Brain microvascular endothelial cell (primary cell): ENCODE measurements around the gene LYPD6B.

ENCODE experiments used
- DNase-seq: peaks from one replicate; pipeline ENCODE4 v3.0.0-alpha.2; 2020
- H3K27ac ChIP-seq: fragments of 250-450 bp; sonication (Bioruptor Pico); 2 replicates; pipeline ENCODE4 v1.5.1; 2020; ENCODE audit warnings: mild to moderate bottlenecking, moderate library complexity
- H3K27me3 ChIP-seq: fragments of 250-450 bp; sonication (Bioruptor Pico); replicated peaks from 2 replicates; pipeline ENCODE4 v1.5.1; 2020; ENCODE audit warnings: mild to moderate bottlenecking
- H3K36me3 ChIP-seq: fragments of 250-450 bp; sonication (Bioruptor Pico); replicated peaks from 2 replicates; pipeline ENCODE4 v1.5.1; 2020; ENCODE audit warnings: mild to moderate bottlenecking
- H3K4me3 ChIP-seq: 2 replicates; pipeline ENCODE4 v1.5.1; 2011; ENCODE audit warnings: low read depth, mild to moderate bottlenecking, control low read depth, low read length, moderate library complexity
- CTCF ChIP-seq: IDR thresholded peaks from 2 replicates; pipeline ENCODE4 v1.5.1; 2011; ENCODE audit warnings: low read depth, mild to moderate bottlenecking, moderate library complexity, low read length, control low read depth, inconsistent platforms; ENCODE audit errors: missing control alignments
- in situ Hi-C: cut with HindIII; loops from 2 replicates; pipeline ENCODE4 v1.10.0; 2017; ENCODE audit warnings: low sequenced_read_pairs, low pct_ligation_motif_present

LYPD6B gene, protein sequence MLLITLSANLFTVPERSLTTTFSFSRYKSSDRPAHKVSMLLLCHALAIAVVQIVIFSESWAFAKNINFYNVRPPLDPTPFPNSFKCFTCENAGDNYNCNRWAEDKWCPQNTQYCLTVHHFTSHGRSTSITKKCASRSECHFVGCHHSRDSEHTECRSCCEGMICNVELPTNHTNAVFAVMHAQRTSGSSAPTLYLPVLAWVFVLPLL

DNA sequence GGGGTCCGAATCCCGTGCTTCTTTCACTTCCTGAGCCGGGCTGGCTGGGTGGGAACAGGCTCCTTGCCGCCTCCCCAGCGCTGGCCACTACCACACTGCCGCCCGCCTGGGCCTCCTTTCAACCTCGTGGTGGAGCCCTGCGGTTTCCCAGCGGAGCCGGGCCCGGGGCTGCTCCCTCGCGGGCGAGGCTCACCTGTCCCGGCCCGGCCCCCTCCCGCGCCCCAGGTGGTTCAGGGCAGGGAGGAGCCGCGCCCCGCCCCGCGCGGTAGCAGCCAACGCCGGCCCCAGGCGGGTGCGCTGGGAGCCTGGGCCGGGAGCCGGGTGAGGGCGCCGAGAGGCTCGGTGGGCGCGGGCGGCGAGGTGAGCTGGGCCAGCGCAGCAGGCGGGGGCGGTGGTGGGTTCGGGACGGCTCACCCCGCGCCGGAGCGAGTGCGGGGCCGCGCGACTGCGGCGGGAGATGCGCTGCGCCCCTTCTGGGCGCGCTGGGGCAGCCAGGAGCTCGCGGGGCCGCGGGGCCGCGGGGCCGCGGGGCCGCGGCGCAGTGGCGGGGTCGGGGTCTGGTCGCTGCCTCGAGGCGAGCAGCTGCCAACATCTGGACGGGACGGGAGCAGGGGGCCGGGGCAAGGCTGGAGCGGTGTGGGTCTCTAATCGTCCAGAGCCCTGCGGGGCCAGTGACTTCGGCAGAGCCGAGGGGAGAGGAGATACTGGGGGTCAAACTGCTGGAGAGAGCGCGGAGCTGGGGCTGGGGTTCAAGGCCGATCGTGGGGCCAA, at the start of gene LYPD6B:
TSS of gene LYPD6B (plus strand) at position 258 of the 771 bp plus-strand sequence. CDS start 92,250 bp downstream, outside the sequence.
- in situ Hi-C loops: no loop called here
- TF ChIP-seq CTCF: no peak
- peaks cover 19% of the 10 kb centered on the region for H3K27me3 ChIP-seq

DNA sequence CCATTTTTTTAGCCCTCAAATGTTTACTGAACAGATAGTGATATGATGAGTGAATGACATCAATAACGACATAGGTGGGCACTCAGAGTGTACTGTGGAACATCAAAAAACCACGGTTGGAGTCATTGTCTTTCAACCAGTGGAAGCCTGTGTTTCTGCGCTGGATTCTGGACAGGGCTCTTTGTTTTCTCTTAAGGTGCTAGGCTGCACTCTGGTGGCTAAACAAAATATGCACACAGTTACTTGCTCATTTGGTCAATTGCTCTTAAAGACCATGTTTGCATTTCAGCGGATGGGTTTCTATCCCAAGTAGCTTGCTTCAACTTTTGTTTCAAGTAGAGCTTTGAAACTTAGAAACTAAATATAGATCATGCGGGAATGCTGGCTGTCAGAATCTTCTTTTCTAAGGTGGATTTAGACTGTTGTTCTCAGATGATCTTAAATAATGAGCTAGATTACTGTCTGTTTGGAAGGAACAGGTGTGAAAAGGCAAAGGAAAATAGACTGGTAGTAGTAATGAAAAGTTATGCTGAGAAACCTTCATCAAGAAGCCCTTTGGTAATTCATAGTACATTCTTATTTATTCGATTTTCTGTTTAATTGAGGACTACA, 48.5 kb upstream of the LYPD6B start:
- DNase-seq: peak; percentile 78

More for the DNA sequence above, at the start of gene LYPD6B:
- Histone ChIP-seq H3K4me3 (peak within 1 kb of the TSS; percentile 30), H3K27ac (no peak within 1 kb of the TSS), H3K36me3 (no peaks in the 10 kb centered on the region)
- no peak for DNase-seq

GRCh38 chr2:148990968-148991367, 47.5 kb upstream of the LYPD6B start:
- in situ Hi-C loops: loop anchor here (25.0 kb wide), 1 partner anchor 1004 kb away; no protein-coding TSS in a partner anchor

More for the DNA sequence above, 48.5 kb upstream of the LYPD6B start:
- Histone ChIP-seq H3K36me3 (no peaks in the 10 kb centered on the region), H3K4me3 (no peak overlapping the region), H3K27me3 (no peaks in the 10 kb centered on the region), H3K27ac (no peak overlapping the region)
- in situ Hi-C loops: loop anchor here (25.0 kb wide), 1 partner anchor 1003 kb away; no protein-coding TSS in a partner anchor
- TF ChIP-seq CTCF: peak; percentile 74

GRCh38 chr2:148992448-148992847, 46.1 kb upstream of the LYPD6B start:
- H3K27ac ChIP-seq: no peak overlapping the region
- H3K4me3 ChIP-seq: no peak overlapping the region
- TF ChIP-seq CTCF: no peak
- no peak for DNase-seq
- no peaks in the 10 kb centered on the region for H3K27me3 ChIP-seq
- no peaks in the 10 kb centered on the region for H3K36me3 ChIP-seq
- in situ Hi-C loops: loop anchor here (25.0 kb wide), 1 partner anchor 1005 kb away; no protein-coding TSS in a partner anchor

More at GRCh38 chr2:148990968-148991367, 47.5 kb upstream of the LYPD6B start:
- Histone ChIP-seq H3K36me3 (no peaks in the 10 kb centered on the region), H3K4me3 (no peak overlapping the region), H3K27me3 (no peaks in the 10 kb centered on the region), H3K27ac (no peak overlapping the region)
- no peak for TF ChIP-seq CTCF
- DNase-seq: no peak

DNA sequence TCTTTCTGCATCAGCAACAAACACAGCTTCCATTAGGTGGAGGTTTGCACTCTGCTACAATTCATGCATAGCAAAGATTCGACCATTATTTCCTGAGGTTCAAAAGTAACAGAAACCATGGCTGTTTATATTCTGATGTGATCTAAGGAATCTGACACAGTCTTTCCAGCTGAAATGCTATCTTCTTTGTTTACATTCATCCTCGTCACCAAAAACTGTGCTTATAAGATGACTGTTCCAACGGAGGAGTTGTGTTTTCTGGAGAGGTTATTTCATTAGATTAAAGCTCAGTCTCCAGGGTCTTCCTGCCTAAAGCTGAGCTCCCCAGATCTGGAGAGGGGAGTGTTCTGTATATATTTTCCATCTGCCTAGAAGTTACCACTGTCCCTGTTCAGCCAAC, 45.1 kb upstream of the LYPD6B start:
- Histone ChIP-seq H3K4me3 (no peak overlapping the region), H3K36me3 (no peaks in the 10 kb centered on the region), H3K27ac (no peak overlapping the region), H3K27me3 (peaks cover 1% of the 10 kb centered on the region)
- in situ Hi-C loops: loop anchor here (25.0 kb wide), 1 partner anchor 1006 kb away; no protein-coding TSS in a partner anchor
- DNase-seq: no peak
- no peak for TF ChIP-seq CTCF
